Measurements from ENCODE around the gene EPHB1. TPM values are rescaled to one million over a fixed set of nuclear protein-coding genes. Genes with fewer than 3 reads are reported as not detected.

Gene EPHB1
- total RNA-seq, 2 donors from 2014 or later: 0.60 TPM; not detected in 1

GRCh38 chr3:135134684-135135075 lies 339.6 kb downstream of the EPHB1 start:
- Mint-ChIP-seq H3K9me3 (peaks cover 0 to 4% of the 10 kb centered on the region in 2 donors), H3K27ac (no peak overlapping the region), H3K36me3 (no peaks in the 10 kb centered on the region)
- ATAC-seq (no peak), DNase-seq (ENCODE audit: low spot score in 2 of 2) (no peak)

- no peaks in the 10 kb centered on the region for H3K9me3 Mint-ChIP-seq
- DNase-seq (ENCODE audit: low spot score in 2 of 2) (no peak), ATAC-seq (no peak)
- H3K27ac Mint-ChIP-seq: no peak overlapping the region
- no peaks in the 10 kb centered on the region for H3K36me3 Mint-ChIP-seq
Observed at GRCh38 chr3:135135445-135135844, 340.4 kb downstream of the EPHB1 start.

DNA sequence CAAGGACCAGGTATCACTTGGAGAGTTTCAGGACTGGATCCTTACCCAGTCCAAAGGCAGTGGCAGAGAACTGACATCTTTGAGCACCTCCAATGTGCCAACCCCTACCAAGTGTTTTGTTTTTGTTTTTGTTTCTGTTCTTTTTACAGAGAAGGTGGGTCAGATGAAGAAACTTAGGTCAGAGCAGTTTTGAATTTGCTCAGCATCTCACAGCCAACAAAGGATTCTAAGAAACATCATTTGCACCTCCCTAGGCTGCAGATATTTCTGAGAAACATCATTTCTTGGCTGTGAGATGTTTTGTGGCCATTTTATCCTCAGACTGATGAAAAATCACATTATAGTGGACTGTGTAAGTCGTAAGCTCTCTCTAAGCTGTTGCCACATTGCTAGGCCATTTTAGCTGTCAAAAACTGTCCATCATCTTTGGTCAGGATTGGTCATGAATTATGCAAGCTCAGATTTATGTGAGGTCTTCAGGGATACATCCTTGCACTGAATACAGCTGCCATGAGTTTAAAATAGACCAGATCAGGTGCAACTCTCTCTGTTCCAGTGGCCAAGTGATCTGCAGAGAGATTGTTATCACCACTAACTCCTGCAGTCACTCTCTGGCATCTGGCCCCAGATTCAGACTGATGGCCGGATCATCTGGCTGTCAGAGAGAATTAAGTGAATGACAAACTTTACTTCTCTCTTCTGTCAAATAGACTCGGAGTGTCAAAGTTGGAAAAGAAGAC lies 341.5 kb downstream of the EPHB1 start:
- Mint-ChIP-seq H3K9me3 (no peaks in the 10 kb centered on the region), H3K36me3 (no peaks in the 10 kb centered on the region), H3K27ac (no peak overlapping the region)
- no peak for DNase-seq (ENCODE audit: low spot score in 2 of 2)
- ATAC-seq: peak in 1 of 2 donors; percentile 18

- no peaks in the 10 kb centered on the region for H3K36me3 Mint-ChIP-seq
- H3K9me3 Mint-ChIP-seq: peaks cover 0 to 2% of the 10 kb centered on the region in 2 donors
- ATAC-seq (no peak), DNase-seq (ENCODE audit: low spot score in 2 of 2) (no peak)
- H3K27ac Mint-ChIP-seq: no peak overlapping the region
Observed at GRCh38 chr3:135137296-135137695, 342.2 kb downstream of the EPHB1 start.

DNA sequence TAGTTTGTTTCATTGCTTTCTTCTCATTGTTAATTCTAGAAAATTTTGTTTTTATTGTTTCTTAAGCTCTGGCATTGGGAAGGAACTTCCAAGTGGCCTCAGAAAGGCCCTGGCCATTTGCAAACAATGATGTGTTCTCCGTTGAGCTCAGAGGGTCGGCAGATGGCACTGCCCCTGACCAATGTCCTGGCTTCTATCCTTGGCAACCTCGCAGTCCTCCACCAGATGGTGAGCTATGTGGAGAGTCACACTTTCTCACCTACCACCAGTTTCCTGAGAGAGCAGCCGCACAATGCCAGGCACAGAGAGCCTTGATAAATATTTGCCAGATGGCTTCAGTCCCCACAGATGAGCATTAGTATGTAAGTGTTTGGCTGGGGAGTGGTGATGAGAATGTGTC lies 343.7 kb downstream of the EPHB1 start:
- no peak for DNase-seq (ENCODE audit: low spot score in 2 of 2)
- Mint-ChIP-seq H3K9me3 (peaks cover 0 to 7% of the 10 kb centered on the region in 2 donors), H3K36me3 (no peaks in the 10 kb centered on the region), H3K27ac (no peak overlapping the region)
- no peak for ATAC-seq

- ATAC-seq: no peak
- Mint-ChIP-seq H3K36me3 (no peaks in the 10 kb centered on the region), H3K9me3 (peaks cover 0 to 7% of the 10 kb centered on the region in 2 donors), H3K27ac (peak overlapping the region in 1 of 2 donors; percentile 36)
- DNase-seq (ENCODE audit: low spot score in 2 of 2): no peak
Observed at GRCh38 chr3:135140591-135140990, 345.5 kb downstream of the EPHB1 start.

DNA sequence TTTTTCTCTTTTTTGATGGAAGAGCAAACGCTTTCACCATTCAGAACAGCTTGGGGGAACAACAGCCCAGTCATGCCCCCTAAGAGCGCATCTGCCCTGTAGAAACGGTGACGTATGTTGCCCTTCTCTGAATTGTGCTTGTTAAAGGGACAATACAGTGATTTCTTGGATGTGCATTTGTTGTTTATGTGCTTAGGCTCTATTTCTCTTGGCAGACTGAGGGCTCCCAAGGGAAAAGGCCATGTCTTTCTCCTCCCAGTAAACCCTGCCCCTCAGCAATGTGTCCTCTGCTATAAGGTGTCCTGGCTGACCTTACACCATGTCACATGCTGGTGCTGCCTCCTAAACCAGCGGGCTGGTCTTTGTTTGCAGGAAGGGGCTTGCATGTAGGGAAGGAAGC lies 346.1 kb downstream of the EPHB1 start:
- no peak for DNase-seq (ENCODE audit: low spot score in 2 of 2)
- Mint-ChIP-seq H3K9me3 (peaks cover 0 to 7% of the 10 kb centered on the region in 2 donors), H3K36me3 (no peaks in the 10 kb centered on the region), H3K27ac (no peak overlapping the region)
- ATAC-seq: no peak

DNA sequence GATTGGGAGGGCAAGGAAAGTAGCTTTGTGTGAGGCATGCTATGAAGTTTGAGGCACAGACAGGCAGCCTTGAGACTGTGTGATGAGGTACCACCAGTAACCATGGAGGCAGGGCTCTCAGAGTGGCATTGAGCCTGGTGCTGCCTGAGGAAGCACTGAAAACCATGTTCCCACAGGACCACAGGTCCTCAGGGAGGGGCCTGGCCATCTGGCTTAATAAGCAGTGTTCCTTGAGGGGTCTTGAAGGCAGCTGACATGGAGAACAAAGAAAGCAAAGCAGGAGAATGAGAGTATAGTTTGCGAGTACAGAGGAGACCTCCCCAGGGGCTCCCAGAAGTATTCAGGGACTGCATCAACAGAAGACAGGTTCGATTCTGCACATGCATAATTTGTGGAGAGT lies 346.6 kb downstream of the EPHB1 start:
- no peaks in the 10 kb centered on the region for H3K36me3 Mint-ChIP-seq
- no peak for DNase-seq (ENCODE audit: low spot score in 2 of 2)
- no peak for ATAC-seq
- H3K27ac Mint-ChIP-seq: no peak overlapping the region
- peaks cover 0 to 7% of the 10 kb centered on the region in 2 donors for H3K9me3 Mint-ChIP-seq

DNA sequence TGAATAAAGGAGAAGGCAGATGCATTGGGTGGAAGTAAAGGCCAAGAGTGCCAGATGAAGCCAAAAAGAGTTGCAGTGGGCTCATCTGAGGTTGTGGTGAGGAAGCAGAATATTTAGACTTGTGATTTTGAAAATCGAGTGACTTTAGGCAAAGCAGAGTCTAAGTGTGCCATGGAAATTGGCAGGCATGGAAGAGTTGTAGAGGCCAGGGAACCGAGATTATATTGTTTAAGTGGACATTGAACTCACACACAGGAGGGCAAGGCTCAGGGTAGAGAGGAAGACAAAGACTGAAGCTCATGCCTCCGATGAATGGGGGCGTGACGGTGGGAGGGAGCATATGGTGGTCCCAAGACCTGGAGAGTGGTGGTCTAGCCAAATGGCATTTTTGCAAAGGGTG lies 347.5 kb downstream of the EPHB1 start:
- no peak overlapping the region for H3K27ac Mint-ChIP-seq
- H3K36me3 Mint-ChIP-seq: no peaks in the 10 kb centered on the region
- ATAC-seq (no peak), DNase-seq (ENCODE audit: low spot score in 2 of 2) (no peak)
- peaks cover 0 to 7% of the 10 kb centered on the region in 2 donors for H3K9me3 Mint-ChIP-seq

GRCh38 chr3:135143474-135143873 lies 348.4 kb downstream of the EPHB1 start:
- Mint-ChIP-seq H3K36me3 (no peaks in the 10 kb centered on the region), H3K27ac (no peak overlapping the region), H3K9me3 (peaks cover 0 to 7% of the 10 kb centered on the region in 2 donors)
- ATAC-seq (no peak), DNase-seq (ENCODE audit: low spot score in 2 of 2) (no peak)

DNA sequence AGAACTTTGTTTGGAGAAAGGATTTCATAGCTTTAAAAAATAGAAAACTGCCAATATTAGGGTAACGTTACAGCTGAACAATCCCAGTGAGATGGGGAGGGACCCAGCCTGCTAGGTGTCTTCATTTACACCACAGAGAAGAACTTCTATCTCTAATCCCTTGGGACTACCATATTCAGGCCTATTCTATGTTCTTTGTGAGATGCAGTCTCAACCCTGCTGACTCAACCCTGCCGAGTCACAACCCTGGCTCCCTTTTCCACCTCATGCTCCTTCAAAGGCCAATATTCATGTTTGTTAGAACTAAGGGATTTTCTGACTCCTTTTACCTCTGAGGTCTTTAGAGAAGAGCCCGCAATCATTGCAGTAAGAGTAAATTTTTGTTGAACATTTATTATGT lies 350.5 kb downstream of the EPHB1 start:
- Mint-ChIP-seq H3K9me3 (peaks cover 0 to 7% of the 10 kb centered on the region in 2 donors), H3K27ac (no peak overlapping the region), H3K36me3 (no peaks in the 10 kb centered on the region)
- ATAC-seq (no peak), DNase-seq (ENCODE audit: low spot score in 2 of 2) (no peak)

DNA sequence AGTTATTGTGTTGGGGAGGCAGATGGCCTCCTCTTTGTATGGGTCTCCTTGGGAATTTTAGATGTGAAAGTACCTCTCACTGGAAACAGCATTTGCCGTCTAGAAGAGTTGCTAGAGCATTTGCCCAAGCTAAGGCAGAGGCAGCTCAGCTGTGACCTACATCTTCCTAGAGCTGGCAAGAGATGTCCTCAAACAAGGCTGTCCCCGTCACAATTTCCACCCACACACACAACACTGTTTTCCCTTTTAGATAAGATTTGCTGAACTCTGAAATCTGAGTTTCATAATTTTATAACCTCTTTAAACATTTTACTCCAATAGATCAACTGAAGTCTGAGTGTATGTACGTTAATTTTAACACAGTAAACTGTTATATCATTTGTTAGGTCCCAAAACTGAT lies 352.6 kb downstream of the EPHB1 start:
- DNase-seq (ENCODE audit: low spot score in 2 of 2) (no peak), ATAC-seq (no peak)
- Mint-ChIP-seq H3K36me3 (no peaks in the 10 kb centered on the region), H3K9me3 (peaks cover 0 to 1% of the 10 kb centered on the region in 2 donors), H3K27ac (no peak overlapping the region)

GRCh38 chr3:135148398-135149020 lies 353.4 kb downstream of the EPHB1 start:
- Mint-ChIP-seq H3K36me3 (no peaks in the 10 kb centered on the region), H3K9me3 (no peaks in the 10 kb centered on the region), H3K27ac (no peak overlapping the region)
- DNase-seq (ENCODE audit: low spot score in 2 of 2) (no peak), ATAC-seq (no peak)

- ATAC-seq (no peak), DNase-seq (ENCODE audit: low spot score in 2 of 2) (no peak)
- Mint-ChIP-seq H3K36me3 (no peaks in the 10 kb centered on the region), H3K27ac (no peak overlapping the region), H3K9me3 (peaks cover 0 to 7% of the 10 kb centered on the region in 2 donors)
Observed at GRCh38 chr3:135149707-135150681, 354.9 kb downstream of the EPHB1 start.

DNA sequence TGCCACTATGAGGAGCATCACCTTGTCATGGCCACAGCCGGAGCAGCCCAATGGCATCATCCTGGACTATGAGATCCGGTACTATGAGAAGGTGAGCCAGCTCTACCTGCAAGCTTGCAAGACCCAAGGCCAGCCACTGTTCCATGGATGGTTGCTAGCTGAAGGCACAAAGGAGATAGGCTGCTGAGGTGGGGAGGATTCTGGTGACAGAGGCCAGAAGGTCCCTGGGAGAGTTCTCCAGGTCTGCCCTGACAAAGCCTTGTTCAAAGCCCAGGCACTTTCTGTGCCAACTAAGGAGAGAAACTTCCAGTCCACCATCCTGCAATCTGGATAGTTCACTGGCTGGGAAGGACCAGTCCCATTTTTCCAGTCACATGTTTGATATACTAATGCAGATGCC lies 359.1 kb downstream of the EPHB1 start:
- DNase-seq (ENCODE audit: low spot score in 2 of 2) (no peak), ATAC-seq (no peak)
- H3K9me3 Mint-ChIP-seq: peaks cover 0 to 12% of the 10 kb centered on the region in 2 donors
- no peak overlapping the region for H3K27ac Mint-ChIP-seq
- no peaks in the 10 kb centered on the region for H3K36me3 Mint-ChIP-seq

- no peak for ATAC-seq
- no peak for DNase-seq (ENCODE audit: low spot score in 2 of 2)
- Mint-ChIP-seq H3K27ac (no peak overlapping the region), H3K36me3 (no peaks in the 10 kb centered on the region), H3K9me3 (peaks cover 0 to 16% of the 10 kb centered on the region in 2 donors)
Observed at GRCh38 chr3:135155228-135155627, 360.2 kb downstream of the EPHB1 start.

DNA sequence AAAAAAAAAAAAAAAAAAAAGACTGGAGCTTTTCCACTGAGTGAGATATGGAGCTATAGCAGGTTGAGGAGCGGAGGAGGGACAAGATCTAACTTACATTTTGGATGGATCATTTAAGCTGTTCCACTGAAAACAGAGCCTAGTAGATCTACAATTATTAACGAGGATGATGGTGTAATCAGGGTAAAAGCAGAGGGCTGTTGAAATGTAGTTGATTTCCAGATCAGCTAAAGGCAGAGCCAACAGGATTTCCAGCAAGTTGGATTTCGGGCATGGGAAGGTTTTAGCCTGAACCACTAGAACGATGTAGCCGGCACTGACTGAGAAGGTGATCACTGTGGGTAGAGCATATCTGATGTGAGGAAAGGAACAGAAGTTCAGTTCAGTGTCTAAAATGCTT lies 360.7 kb downstream of the EPHB1 start:
- no peak for ATAC-seq
- no peaks in the 10 kb centered on the region for H3K36me3 Mint-ChIP-seq
- DNase-seq (ENCODE audit: low spot score in 2 of 2): no peak
- H3K27ac Mint-ChIP-seq: no peak overlapping the region
- H3K9me3 Mint-ChIP-seq: peaks cover 0 to 19% of the 10 kb centered on the region in 2 donors

Measured in activated naive CD4-positive, alpha-beta T cell treated with anti-CD3 and anti-CD28 coated beads, Interleukin-2, amount 50 U/mL, for 72 hours (primary cell).